H1 (cell line): ENCODE measurements around the gene GAS7. TPM values are rescaled to one million over a fixed set of nuclear protein-coding genes. Genes with fewer than 3 reads are reported as not detected.

Experiments used
- CTCF ChIA-PET: fragments of 300-600 bp; sonication (Branson Sonifier 250); formaldehyde crosslinking; loops from one replicate; lab custom pipeline; 2021; ENCODE audit not compliant: partially characterized antibody; lab: Charles Lee
- POLR2A ChIA-PET: fragments of 300-600 bp; sonication (Branson Sonifier 250); formaldehyde crosslinking; loops from one replicate; lab custom pipeline; 2021; ENCODE audit warnings: inconsistent platforms; ENCODE audit not compliant: partially characterized antibody; lab: Charles Lee
- DNase-seq, 2 experiments: peaks; one replicate each; pipeline versions ENCODE4 v3.0.0 to v3.0.0-alpha.2; 2010 to 2022; ENCODE audit warnings: low spot score in 2 of 2, low read depth in 1 of 2, mixed read lengths in 1 of 2
- FAIRE-seq: peaks from 2 replicates; lab custom pipeline; 2011; peaks lifted over from hg19 to GRCh38; lab: Jason Lieb, UNC
- H2AFZ ChIP-seq: 2 replicates; pipeline ENCODE4 v1.8.1; 2012; ENCODE audit warnings: low read length, inconsistent platforms
- H2AK5ac ChIP-seq: 2 replicates; pipeline ENCODE4 v1.6.1; 2013; ENCODE audit warnings: low read depth, low read length
- H2BK120ac ChIP-seq: replicated peaks from 2 replicates; pipeline ENCODE3; 2013; ENCODE audit warnings: low read depth, low read length, inconsistent platforms
- H2BK12ac ChIP-seq: 2 replicates; pipeline ENCODE4 v1.6.1; 2013; ENCODE audit warnings: low read depth, low read length
- H2BK15ac ChIP-seq: 2 replicates; pipeline ENCODE4 v1.6.1; 2013; ENCODE audit warnings: low read length
- H2BK20ac ChIP-seq: 2 replicates; pipeline ENCODE4 v1.6.1; 2013; ENCODE audit warnings: low read length
- H2BK5ac ChIP-seq: 2 replicates; pipeline ENCODE4 v1.6.1; 2013; ENCODE audit warnings: low read depth, low read length
- H3K14ac ChIP-seq: 2 replicates; pipeline ENCODE4 v1.6.1; 2013; ENCODE audit warnings: inconsistent platforms; ENCODE audit not compliant: insufficient read length
- H3K18ac ChIP-seq: 2 replicates; pipeline ENCODE4 v1.6.1; 2013; ENCODE audit warnings: low read length; ENCODE audit errors: extremely low read depth
- H3K23ac ChIP-seq: 2 replicates; pipeline ENCODE4 v1.6.1; 2013; ENCODE audit warnings: inconsistent platforms; ENCODE audit not compliant: insufficient read length
- H3K23me2 ChIP-seq: 2 replicates; pipeline ENCODE4 v1.6.1; 2013; ENCODE audit warnings: low read depth, low read length
- H3K27ac ChIP-seq: 2 replicates; pipeline ENCODE4 v1.6.1; 2011; ENCODE audit warnings: low read depth, low read length, inconsistent platforms
- H3K27me3 ChIP-seq, 4 experiments: replicated peaks in 1 of 4; 1 replicate in 1 of 4; 2 replicates in 3 of 4; pipeline versions ENCODE4 v1.6.1 to v1.8.1; 2011 to 2013; ENCODE audit warnings: low read length in 3 of 4, mild to moderate bottlenecking in 3 of 4, inconsistent platforms in 2 of 4, mixed read lengths in 2 of 4, moderate library complexity in 1 of 4; ENCODE audit not compliant: control insufficient read depth in 3 of 4, insufficient read depth in 3 of 4; ENCODE audit errors: extremely low read depth in 1 of 4
- H3K36me3 ChIP-seq, 4 experiments: 2 replicates each; pipeline versions ENCODE4 v1.6.1 to v1.8.1; 2011 to 2013; ENCODE audit warnings: mild to moderate bottlenecking in 4 of 4, low read length in 3 of 4, moderate library complexity in 2 of 4, control low read depth in 1 of 4, inconsistent platforms in 1 of 4; ENCODE audit not compliant: insufficient read depth in 4 of 4, control insufficient read depth in 2 of 4
- H3K4ac ChIP-seq: replicated peaks from 2 replicates; pipeline ENCODE3; 2013; ENCODE audit warnings: low read length, low read depth, mixed read lengths, inconsistent platforms; ENCODE audit not compliant: insufficient read length
- H3K4me1 ChIP-seq, 4 experiments: replicated peaks in 1 of 4; 1 replicate in 1 of 4; 2 replicates in 3 of 4; pipeline versions ENCODE4 v1.6.1 to v1.8.1; 2011 to 2013; ENCODE audit warnings: low read length in 3 of 4, inconsistent platforms in 2 of 4, mixed read lengths in 1 of 4; ENCODE audit not compliant: insufficient read depth in 4 of 4, control insufficient read depth in 3 of 4
- H3K4me2 ChIP-seq, 2 experiments: 2 replicates each; pipeline versions ENCODE4 v1.6.1 to v1.8.1; 2011 to 2013; ENCODE audit warnings: low read depth in 2 of 2, low read length in 2 of 2, control low read depth in 1 of 2, inconsistent platforms in 1 of 2, mild to moderate bottlenecking in 1 of 2; ENCODE audit not compliant: insufficient read depth in 1 of 2
- H3K4me3 ChIP-seq, 4 experiments: fragments of 200-600, 300-600 bp in 1 of 4; sonication (generic), shearing (Covaris generic), sonication (Bioruptor Twin) in 1 of 4; 2 replicates each; pipeline versions ENCODE4 v1.5.1 to v1.8.1; 2011 to 2016; ENCODE audit warnings: low read length in 4 of 4, low read depth in 3 of 4, control low read depth in 2 of 4, inconsistent platforms in 2 of 4, mild to moderate bottlenecking in 2 of 4, mixed read lengths in 1 of 4, moderate library complexity in 1 of 4; ENCODE audit not compliant: insufficient read depth in 2 of 4; ENCODE audit errors: extremely low read depth in 1 of 4
- H3K56ac ChIP-seq: replicated peaks from 2 replicates; pipeline ENCODE3; 2013; ENCODE audit warnings: low read depth, mild to moderate bottlenecking, mixed read lengths, low read length, inconsistent platforms; ENCODE audit not compliant: insufficient read length
- H3K79me1 ChIP-seq: 2 replicates; pipeline ENCODE4 v1.6.1; 2013; ENCODE audit warnings: low read depth, low read length, control low read depth
- H3K79me2 ChIP-seq, 2 experiments: 2 replicates each; pipeline versions ENCODE4 v1.6.1 to v1.8.1; 2012 to 2013; ENCODE audit warnings: low read length in 2 of 2, mild to moderate bottlenecking in 2 of 2, inconsistent platforms in 1 of 2; ENCODE audit not compliant: insufficient read depth in 2 of 2, control insufficient read depth in 1 of 2
- H3K9ac ChIP-seq, 4 experiments: replicated peaks in 1 of 4; 1 replicate in 1 of 4; 2 replicates in 3 of 4; pipeline versions ENCODE4 v1.6.1 to v1.8.1; 2011 to 2013; ENCODE audit warnings: low read depth in 3 of 4, low read length in 3 of 4, control low read depth in 2 of 4, mild to moderate bottlenecking in 2 of 4, moderate library complexity in 2 of 4, inconsistent platforms in 1 of 4; ENCODE audit errors: extremely low read depth in 1 of 4
- H3K9me3 ChIP-seq, 2 experiments: 2 replicates each; pipeline versions ENCODE4 v1.6.1 to v1.8.1; 2012 to 2013; ENCODE audit warnings: mild to moderate bottlenecking in 2 of 2, moderate library complexity in 2 of 2, control low read depth in 1 of 2, inconsistent platforms in 1 of 2, low read depth in 1 of 2, low read length in 1 of 2, mixed read lengths in 1 of 2; ENCODE audit not compliant: insufficient read depth in 2 of 2
- H4K20me1 ChIP-seq, 2 experiments: replicated peaks in 1 of 2; 2 replicates each; pipeline versions ENCODE3 to v1.8.1; 2011 to 2013; ENCODE audit warnings: inconsistent platforms in 2 of 2, low read length in 2 of 2, mild to moderate bottlenecking in 1 of 2; ENCODE audit not compliant: insufficient read depth in 2 of 2, control insufficient read depth in 1 of 2
- H4K5ac ChIP-seq: 2 replicates; pipeline ENCODE4 v1.6.1; 2013; ENCODE audit warnings: low read length, low read depth, mixed read lengths, inconsistent platforms; ENCODE audit not compliant: insufficient read length
- H4K8ac ChIP-seq: 2 replicates; pipeline ENCODE4 v1.8.0; 2013; ENCODE audit warnings: mild to moderate bottlenecking, moderate library complexity, low read length, inconsistent platforms; ENCODE audit not compliant: insufficient read depth; ENCODE audit errors: extremely low read depth
- H4K91ac ChIP-seq: replicated peaks from 2 replicates; pipeline ENCODE3; 2013; ENCODE audit warnings: low read length, mixed read lengths, inconsistent platforms; ENCODE audit not compliant: insufficient read length
- BACH1 ChIP-seq: IDR thresholded peaks from 2 replicates; pipeline ENCODE4 v1.6.1; 2012; ENCODE audit warnings: low read length, improper control_type of control experiment
- EZH2 ChIP-seq: fragments of 200-600 bp; sonication (generic); IDR thresholded peaks from 2 replicates; pipeline ENCODE4 v1.7.1; 2012; ENCODE audit warnings: low read depth, mild to moderate bottlenecking, moderate library complexity, low read length, inconsistent platforms; ENCODE audit not compliant: severe bottlenecking
- WGBS, 2 experiments: shearing (Covaris generic) in 1 of 2; methylation state at CpG; one replicate each; pipeline versions ENCODE4 v1.1.6 to v1.1.7; 2013 to 2015; ENCODE audit warnings: low lambda C conversion rate in 2 of 2, mixed read lengths in 2 of 2, inconsistent platforms in 1 of 2, low coverage in 1 of 2, missing lambda C conversion rate in 1 of 2; ENCODE audit not compliant: insufficient replicate concordance in 2 of 2, insufficient coverage in 1 of 2, insufficient read length in 1 of 2; ENCODE audit errors: extremely low coverage in 1 of 2, missing lambda C conversion rate in 1 of 2; 5-methylcytosine and 5-hydroxymethylcytosine counted together
- polyA plus RNA-seq, 7 experiments: library from polyadenylated mRNA; depleted of rRNA in 3 of 7; stranded (reverse) in 5 of 7; unstranded in 2 of 7; fragments of >200 nt in 5 of 7; fragments of 200-250 nt in 2 of 7; gene quantifications; 1 replicate in 5 of 7; 2 replicates in 1 of 7; 4 replicates in 1 of 7; pipeline versions ENCODE4 v1.2.1 to v1.2.3, GENCODE V29; 2011 to 2013; ENCODE audit warnings: missing spikeins in 2 of 7, mixed read lengths in 2 of 7
- total RNA-seq: library from RNA; stranded (reverse); fragmentation: NEBNext Ultra II Directional; extraction: Animal tissue kit (Norgen Biotek cat#: 25700); gene quantifications from 2 replicates; pipeline ENCODE4 v1.2.1, GENCODE V29; 2021

GAS7 gene
- total and polyA plus RNA-seq, 2 of the 8 experiments (the other 6 are each of a cell fraction or from before 2014, with no cell fraction given), result 5.0 to 14.5 TPM

DNA sequence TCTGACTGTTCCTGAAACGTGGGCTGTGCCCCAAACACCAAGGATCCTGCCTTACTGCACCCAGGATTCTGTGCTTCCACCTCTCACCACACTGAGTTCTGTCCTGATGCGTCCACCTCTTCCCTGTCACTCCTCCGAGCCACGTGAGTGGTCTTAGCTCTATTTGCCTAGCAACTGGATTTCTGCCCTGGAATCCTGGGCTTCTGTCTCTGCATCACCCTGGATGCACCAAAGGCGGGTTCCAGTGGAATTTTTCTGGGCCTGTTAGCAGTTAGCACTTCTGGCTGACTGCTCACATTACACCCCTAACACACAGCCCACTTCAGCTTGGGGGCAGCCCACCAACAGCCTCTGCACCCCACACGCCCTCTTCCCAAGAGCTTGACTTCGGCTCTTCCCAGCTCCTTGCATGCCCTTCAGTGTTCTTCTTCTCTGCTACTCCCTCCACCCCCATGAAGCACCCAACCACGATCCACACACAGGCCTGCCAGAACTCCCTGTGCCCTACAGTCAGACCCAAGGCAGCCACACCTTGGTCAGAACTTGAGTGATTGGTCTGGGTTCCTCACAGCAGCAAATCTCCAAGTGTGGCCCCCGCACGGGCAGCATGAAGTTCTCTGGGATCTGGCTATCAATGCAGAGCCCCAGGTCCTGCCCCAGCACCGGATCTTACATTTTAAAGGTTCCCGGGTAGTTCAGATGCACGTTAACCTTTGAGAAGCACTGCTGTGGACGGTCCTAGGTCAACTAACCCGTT lies 163.5 kb downstream of the GAS7 start:
- no peaks in the 10 kb centered on the region for H3K79me1 ChIP-seq
- no peak overlapping the region for H3K23ac ChIP-seq
- H3K18ac ChIP-seq, result no peak overlapping the region
- no peak overlapping the region for H2BK12ac ChIP-seq
- ChIA-PET POLR2A (no interaction called here), CTCF (interaction anchor here (0.8 to 1.6 kb wide), 3 partner anchors 13 to 192 kb away, joined by 3 to 4 read pairs (median 3); no protein-coding TSS in a partner anchor)
- no peaks in the 10 kb centered on the region for H3K9me3 ChIP-seq
- H4K91ac ChIP-seq, result no peak overlapping the region
- no peaks in the 10 kb centered on the region for H3K23me2 ChIP-seq
- no peak overlapping the region for H3K27ac ChIP-seq
- H2BK15ac ChIP-seq, result no peak overlapping the region
- H2BK5ac ChIP-seq, result no peak overlapping the region
- no peak overlapping the region for H2AK5ac ChIP-seq
- H3K27me3 ChIP-seq, result no peaks in the 10 kb centered on the region
- no peak overlapping the region for H3K4ac ChIP-seq
- no peaks in the 10 kb centered on the region for H3K36me3 ChIP-seq
- no peak overlapping the region; the same call in 1 of the 2 replicates for H4K8ac ChIP-seq
- no peak overlapping the region for H3K14ac ChIP-seq
- H3K4me3 ChIP-seq, result no peak overlapping the region
- no peaks in the 10 kb centered on the region for H3K79me2 ChIP-seq
- no peak overlapping the region for H2BK120ac ChIP-seq
- no peak overlapping the region for H3K4me2 ChIP-seq
- H3K4me1 ChIP-seq, result peaks cover 0 to 5% (median 0%) of the 10 kb centered on the region in 4 experiments; a peak in 1 of 7 replicates
- no peaks in the 10 kb centered on the region for H4K20me1 ChIP-seq
- H3K56ac ChIP-seq, result no peak overlapping the region
- no peak overlapping the region for H2BK20ac ChIP-seq
- FAIRE-seq (no peak), DNase-seq (no peak)
- WGBS, 2 experiments, result 90% methylated on average over 15 of the region's 15 CpGs; no CpG with 5 or more reads in 1 of the 2 experiments
- H3K9ac ChIP-seq, result no peak overlapping the region
- H2AFZ ChIP-seq, result no peak overlapping the region
- no peak overlapping the region for H4K5ac ChIP-seq
- TF ChIP-seq EZH2 (no peak), BACH1 (no peak)
